Measurements from ENCODE around the gene SLC6A18. TPM values are rescaled to one million over a fixed set of nuclear protein-coding genes. Genes with fewer than 3 reads are reported as not detected.
A peak's percentile ranks its signal among the peaks of the same experiment; 100 is the strongest.

Gene SLC6A18
- polyA plus RNA-seq, 5 donors, result 0.09 TPM; not detected in 4

DNA sequence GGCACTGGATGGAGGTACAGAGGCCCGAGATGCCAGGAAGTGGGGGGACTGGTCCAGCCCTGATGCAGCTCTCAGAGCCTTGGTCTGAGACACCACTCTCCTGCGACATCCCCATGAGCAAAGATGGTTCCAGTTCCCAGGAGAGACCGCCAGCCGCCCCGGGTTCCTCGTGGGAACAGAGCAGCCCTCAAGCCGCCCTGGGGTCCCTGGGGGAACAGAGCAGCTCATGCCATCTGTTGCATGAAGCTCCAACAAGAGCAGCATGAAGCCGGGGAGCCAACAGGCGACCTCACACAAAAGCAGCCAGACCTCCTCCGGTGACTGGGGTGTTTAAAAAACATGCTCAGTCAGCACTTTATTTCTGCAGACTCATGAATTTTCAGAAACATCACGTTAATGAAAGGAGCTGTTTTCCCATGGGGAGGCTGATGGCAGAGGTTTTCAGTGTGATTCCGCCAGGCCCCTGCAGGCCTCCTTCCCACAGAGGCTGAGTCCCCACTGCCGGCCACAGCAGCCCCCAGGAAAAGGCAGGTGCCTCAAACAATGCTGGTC is 6.2 kb downstream of the SLC6A18 start:
- DNase-seq, result no peak

DNA sequence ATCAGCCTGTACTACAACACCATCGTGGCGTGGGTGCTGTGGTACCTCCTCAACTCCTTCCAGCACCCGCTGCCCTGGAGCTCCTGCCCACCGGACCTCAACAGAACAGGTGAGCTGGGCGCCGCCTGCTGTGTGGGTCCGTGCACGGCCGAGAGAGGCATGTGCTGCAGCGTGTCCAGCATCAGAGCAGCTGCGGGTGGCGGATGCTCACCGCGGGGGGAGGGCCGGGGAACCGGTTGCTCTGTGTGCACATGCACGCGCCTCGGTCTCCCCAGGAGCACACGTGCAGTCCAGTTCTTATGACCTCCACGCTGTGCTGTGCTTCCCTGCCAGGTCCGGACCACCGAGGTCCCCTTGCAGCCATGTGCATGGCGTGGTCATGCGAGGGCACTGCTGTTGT is 7.6 kb downstream of the SLC6A18 start:
- DNase-seq, result no peak

DNA sequence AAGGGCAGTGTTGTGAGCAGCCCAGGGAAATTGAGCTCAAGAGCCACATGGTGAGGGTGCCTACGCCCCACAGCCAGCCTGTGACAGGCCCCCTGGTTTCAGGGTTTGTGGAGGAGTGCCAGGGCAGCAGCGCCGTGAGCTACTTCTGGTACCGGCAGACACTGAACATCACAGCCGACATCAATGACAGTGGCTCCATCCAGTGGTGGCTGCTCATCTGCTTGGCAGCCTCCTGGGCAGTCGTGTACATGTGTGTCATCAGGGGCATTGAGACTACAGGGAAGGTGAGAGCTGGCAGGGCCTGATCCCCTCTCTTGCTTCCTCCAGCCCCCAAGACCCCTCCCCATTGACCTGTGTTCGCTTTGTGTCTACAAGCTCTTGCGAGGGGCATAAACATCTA is 10.2 kb downstream of the SLC6A18 start:
- no peak for DNase-seq

DNA sequence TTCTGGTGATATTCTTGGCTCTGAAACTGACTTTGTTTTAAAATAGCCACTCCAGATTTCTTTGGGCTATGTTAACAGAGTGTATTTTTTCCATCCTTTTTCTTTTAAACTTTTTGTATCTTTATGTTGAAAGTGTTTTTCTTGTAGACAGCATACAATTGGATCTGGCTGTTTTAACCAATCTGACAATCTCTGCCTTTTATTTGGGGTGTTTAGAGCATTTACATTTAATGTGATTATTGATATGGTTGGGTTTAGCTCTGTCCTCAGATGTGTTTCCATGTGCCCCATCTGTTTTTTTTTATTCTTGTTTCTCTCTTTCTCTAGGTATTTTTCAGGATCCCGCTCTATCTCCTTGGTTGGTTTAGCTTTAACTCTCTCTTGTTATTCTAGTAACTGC is 10.7 kb downstream of the SLC6A18 start:
- DNase-seq, result no peak

DNA sequence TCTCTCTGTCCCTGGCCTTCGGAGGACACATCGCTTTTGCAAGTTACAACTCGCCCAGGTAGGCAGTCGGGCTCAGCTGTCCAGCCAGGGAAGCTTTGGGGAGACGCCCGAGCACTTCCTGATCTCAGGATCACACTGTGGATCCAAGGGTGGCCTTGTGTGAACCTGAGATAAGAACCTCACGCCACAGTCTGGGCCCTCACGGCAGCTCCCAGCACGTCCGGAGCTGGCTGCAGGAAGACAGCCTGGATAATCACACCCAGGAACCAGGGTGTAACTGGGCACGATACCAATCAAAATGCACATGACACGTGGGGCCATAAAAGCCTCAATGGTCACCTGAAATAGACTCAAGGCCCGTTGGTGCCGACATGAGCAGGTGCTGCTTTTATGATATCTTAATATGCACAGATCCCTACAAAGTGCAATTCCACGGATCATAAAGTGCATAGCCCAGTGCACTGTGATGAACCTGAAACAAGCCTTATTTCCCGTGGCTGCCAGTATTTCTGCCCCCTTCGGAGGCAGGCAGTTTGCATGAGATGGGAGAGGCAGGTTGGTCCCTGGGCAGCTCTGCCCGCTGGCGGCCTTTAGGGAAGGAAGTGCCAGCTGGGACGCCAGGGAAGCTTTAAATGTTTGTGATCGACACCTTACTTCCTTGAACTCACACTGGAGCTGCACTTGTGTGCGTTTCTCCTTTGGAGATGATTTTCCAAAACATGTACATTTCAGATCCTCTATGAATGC is 14.5 kb downstream of the SLC6A18 start:
- no peak for DNase-seq

DNA sequence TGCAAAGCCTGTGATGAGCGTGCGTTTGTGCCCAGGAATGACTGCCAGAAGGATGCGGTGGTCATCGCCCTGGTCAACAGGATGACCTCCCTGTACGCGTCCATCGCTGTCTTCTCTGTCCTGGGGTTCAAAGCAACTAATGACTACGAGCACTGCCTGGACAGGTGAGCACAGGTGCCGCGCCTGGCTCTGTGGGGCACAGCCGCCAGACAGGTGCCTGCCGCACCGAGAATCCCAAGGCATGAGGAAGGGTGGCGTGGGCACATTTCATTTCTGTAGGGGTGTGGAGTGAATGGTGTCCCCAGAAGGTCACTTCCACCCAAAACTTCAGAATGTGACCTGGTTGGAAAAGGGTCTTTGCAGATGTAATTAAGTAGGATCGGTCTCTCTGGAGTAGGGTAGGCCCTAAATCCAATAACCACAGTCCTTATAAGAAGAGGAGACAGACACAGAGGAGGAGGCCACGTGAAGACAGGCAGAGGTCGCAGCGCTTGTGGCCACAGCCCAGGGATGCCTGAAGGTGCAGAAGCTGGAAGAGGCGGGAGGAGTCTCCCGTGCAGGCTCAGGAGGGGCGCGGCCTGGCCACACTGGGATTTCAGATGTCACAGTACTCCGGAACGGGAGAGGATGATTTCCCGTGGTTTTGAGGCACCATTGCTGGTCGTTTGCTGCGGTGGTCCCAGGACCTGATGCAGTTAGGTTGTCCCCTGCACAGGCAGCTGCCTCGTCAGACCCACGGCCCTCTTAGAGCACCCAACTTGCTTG is 15.5 kb downstream of the SLC6A18 start:
- DNase-seq, result no peak

DNA sequence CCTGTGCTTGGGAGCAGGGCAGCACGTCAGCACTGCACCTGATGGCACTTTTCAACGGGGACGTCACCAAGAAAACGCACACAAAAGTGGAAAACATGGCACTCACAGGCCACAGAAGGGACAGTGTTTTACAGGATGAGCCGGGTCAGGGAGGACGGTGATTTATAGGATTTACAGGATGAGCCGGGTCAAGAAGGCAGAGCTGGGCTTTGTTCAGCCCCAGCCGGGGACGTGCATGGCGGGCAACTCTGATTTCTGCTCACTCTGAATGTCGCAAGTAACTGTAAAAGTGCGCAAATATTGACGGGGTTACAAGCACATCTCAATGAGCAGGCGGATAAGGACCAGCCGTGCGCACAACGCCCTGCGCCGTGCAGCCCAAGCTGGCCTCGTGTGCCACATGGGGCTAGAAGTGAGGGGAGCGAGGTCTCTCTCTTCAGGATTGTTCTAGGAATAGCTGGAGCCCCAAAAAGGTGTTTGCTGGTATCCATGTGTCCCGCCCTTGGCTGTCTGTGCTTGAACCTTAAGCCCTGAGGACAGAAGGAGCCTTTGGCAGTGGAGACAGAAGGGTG is 16.4 kb downstream of the SLC6A18 start:
- DNase-seq, result no peak

DNA sequence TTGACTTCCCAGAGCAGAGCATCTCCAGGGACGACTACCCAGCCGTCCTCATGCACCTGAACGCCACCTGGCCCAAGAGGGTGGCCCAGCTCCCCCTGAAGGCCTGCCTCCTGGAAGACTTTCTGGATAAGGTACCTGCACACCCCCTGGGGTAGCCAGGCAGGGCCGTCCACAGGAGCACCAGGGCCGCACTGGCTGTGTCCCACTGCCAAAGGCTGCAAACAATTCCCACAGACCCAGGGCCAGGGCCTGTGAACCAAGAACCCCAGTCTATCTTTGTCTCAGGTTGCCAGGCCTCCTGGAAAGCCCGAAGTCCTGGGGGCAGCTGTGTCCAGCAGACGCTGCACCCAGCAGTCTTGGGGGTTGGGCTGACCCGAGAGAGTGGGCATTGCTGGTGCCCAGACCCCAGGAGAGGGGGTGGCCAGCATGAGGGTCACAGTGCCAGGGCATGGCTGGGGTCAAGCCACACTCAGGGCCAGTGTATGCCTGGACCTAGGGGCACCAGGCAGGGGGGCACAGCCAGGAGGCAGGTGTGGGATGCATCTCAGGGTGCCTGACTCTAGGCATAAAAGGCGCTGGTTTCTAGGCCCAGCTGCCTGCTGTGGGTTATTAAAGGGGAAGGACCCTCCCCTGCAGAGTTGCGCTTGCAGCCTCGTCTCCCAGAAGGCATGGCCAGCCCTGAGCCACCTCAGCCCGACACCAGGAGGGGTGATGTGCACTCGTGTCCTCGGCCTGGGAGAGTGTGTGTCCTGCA is 17.7 kb downstream of the SLC6A18 start:
- DNase-seq, result no peak

DNA sequence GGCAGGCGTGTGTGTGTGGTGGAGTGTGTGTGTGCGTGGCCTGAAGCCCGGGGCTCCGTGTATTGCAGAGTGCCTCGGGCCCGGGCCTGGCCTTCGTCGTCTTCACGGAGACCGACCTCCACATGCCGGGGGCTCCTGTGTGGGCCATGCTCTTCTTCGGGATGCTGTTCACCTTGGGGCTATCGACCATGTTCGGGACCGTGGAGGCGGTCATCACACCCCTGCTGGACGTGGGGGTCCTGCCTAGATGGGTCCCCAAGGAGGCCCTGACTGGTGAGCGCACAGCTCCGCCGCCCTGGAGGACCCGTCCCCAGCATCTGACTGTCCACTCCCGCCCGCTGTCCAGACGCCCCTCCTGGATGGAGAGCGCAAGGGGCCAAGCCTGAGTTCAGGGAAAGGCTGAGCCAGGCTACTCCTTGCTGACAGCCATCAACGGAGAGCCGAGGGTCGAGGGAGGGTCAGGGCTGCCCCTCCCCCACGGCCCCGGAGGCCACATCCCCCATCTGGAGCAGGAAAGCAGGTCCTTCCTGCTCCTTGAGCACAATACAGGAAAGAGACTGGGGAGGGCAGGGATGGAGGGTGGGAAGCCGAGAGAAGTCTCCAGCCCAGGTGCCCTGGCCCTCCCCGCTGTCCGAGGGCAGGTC is 18.4 kb downstream of the SLC6A18 start:
- DNase-seq, result no peak

DNA sequence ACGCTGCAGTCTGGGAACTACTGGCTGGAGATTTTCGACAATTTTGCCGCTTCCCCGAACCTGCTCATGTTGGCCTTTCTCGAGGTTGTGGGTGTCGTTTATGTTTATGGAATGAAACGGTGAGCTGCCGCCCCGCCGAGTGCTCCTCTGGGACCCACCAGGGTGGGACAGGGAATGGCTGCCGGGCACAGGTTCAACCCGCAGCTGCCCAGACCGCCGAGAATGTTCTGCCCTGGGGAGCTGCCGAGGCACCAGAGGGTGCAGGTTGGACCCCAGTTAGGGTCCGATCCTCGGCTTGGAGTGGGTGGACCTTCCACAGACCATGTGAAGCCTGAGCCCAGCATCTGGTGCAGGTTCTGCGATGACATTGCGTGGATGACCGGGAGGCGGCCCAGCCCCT is 19.1 kb downstream of the SLC6A18 start:
- DNase-seq, result no peak

DNA sequence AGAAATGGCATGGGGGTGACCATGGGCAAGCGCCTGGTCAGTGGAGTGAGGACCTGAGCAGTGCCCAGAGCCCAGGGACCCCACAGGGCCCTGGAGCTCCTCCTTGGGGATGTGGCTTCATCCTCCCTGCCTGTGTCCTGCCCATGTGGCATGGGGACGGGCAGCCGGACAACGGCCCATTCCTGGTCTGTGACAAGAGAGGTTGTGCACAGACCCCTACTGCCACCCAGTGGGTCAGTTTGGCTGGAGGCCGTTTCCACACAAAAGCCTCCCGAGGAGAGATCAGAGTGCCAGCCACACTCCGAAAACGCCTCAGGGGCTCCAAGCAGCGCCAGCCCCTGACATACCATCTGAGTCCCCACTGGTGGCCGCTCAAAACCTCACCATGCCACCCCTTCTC is 19.8 kb downstream of the SLC6A18 start:
- DNase-seq, result no peak

DNA sequence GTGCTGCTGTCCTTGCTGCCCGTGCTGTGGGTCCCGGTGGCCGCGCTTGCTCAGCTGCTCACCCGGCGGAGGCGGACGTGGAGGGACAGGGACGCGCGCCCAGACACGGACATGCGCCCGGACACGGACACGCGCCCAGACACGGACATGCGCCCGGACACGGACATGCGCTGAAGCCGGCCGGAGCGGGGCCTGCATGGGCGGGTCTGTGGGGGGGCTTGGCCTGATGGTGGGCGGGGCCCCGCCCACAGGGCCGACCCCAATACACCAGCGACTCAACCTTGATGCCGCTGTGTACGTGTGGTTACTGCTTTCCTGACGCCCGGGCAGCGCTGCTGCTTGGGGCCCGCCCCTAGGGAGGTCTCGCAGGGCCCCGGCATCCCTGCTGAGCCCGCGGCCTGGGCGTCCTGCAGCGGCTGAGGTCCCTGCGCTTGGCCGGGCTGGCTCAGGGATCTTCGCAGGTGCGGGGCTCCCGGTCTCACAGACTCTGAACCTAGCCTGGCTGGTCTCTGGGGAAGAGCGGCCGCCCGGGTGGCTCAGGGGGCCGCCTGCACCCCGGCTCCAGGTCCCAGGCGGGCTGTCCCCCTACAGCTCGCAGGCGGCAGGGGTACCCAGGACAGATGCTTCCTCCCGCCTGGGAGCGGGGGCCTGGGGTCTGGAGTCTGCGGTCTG is 20.9 kb downstream of the SLC6A18 start:
- DNase-seq, result no peak

DNA sequence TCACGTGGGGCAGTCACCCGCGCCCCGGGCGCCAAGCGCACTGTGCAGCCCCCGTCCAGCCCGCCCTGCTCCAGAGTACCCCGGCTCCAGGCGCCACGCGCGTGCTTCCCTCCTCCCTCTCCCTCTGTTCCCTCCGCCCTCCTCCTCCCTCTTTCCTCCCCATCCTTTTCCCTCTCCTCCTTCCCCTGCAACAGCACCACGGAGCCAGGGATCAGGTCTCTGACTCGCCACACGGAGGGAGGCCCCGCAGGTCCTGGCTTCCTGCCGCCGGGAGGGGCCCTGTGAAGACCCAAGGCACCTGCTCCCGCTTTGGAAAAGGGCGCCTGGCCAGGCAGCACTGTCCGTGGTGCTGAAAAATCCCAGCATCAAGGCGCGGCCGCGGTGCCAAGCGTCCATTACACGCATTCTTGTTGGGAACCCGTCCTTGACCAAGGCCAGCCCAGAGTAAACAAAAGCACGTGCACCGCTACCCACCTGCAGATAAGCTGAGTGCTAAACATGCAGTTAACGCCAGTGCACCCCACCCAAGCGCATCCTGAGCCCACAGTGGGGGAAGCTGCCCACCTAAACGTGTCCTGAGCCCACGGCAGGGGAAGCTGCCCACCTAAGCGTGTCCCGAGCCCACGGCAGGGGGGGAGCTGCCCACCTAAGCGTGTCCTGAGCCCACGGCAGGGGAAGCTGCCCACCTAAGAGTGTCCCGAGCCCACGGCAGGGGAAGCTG is 21.7 kb downstream of the SLC6A18 start:
- peak; percentile 43 to 52 for DNase-seq

DNA sequence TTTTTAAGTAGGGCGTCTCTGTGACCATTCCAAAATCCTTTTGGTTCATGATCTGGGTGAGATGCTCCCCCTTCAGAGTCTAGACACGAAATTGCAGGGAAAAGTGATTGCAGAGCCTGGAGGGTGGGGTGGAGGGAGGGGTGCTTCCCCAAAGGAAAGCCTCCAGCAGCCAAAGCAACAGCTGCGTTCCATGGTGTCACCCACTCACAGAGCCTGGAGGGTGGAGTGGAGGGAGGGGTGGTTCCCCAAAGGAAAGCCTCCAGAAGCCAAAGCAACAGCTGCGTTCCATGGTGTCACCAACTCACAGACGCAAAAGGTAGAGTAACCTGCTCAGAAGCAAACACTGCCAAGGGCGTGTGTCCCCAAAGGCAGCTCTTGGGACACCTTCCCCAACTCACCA is 22.6 kb downstream of the SLC6A18 start:
- DNase-seq, result no peak

DNA sequence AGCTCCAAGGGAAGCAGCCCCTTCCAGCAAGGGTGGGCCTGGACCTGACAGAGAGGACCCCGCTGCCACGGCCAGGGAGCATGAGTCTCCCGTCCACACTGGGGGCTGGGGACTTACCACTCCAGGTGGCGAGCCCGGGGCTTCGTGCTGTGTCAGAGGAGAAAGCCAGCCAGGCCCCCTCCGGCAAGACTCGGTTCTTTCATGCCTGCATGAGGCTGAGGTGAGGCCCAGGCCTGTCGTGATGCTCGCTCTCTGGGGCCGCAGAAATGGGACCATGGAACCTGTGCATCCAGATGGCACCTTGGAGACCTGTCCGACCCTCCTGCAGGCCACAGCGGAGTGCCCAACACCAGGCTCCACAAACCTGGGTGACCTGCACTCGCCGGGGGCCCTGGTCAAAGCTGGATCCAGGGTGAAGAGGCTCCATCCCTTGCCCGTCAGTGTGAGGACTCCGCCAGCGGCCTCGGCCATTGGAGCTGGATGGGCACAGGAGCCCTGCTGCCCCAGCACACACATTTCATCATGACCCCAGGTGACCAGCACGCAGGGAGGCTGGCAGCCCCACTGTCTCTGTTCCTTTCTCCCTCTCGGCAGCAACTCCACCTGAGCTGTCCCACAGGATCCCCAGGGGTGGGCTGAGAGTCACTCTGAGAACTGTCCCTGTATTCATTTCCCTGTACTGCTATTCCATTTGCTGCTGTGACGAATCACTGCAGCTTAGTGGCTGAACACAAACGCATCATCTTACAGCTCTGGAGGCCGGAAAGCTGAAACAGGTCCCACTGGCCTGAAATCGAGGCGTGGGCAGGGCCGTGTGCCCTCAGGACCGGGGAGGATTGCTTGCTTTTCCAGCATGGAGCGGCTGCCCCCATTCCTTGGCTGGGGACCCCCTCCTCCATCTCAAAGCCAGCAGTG is 24.4 kb downstream of the SLC6A18 start:
- DNase-seq, result no peak

DNA sequence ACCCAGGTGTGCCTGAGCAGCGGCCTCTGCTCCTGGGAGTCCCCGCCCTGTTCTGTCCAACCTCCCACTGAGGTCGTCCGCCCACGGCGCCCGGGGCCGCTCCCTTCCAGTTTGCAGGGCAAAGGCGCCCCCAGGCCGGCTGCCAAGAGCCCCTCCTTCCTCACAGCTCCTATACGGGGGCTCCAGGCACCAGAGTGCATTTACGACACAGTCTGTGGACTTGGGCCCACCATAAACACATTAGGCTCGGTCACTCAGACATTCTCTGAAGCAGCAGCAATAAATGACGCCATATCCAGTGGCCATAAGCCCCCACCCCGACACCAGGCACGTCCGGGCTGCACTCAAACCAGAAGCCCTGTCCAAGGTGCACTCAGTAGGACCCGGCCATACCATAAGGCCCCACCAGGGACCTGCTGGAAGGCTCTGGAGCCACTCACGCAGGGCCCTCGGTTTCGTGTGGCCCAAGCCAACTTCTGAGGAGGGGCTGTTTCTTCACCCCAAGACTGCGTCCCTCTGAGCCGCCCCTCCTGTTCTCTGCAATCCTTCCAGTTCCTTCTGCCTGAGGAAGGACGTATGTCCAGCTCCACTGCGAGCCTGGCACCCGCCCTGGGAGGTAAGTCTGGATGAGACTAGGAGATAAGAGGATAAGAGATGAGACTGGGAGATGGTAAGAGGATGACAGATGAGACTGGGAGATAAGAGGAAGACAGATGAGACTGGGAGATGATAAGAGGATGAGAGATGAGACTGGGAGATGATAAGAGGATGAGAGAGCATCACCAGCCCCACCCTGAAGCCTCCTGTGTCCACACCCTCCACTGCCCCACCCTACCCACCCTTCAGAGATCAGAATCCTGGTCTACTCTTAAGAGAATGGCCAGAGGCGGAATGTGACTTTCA is 26.7 kb downstream of the SLC6A18 start:
- DNase-seq, result no peak

DNA sequence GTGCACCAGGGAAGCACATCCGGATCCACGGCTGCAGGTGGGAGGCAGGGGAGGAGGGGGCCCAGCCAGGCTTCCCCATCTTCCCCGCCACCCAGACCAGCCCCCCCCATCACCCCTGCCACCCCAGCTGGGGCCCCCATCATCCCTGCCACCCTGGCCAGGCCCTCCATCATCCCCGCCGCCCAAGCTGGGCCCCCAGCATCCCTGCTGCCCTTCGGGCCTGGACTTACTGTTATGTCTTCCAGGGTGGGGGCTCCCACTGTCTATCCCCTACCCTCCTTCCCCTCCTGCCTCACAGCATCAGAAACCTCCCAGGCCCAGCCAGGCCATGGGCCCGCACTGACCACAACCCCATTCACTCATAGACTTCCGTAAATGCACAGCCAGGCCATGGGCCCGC is 27.5 kb downstream of the SLC6A18 start:
- DNase-seq, result no peak

Data from right lung (tissue), 5 donors.